GM13976 (cell line): ENCODE results near the gene TUBA4A.
"Not testable (repeated sequence)": the region's sequence is repeated elsewhere in the genome, so short reads cannot be mapped to it uniquely, and the experiment has no call there.

Experiments used
- DNase-seq: peaks from one replicate; pipeline ENCODE4 v3.0.0; 2012; ENCODE audit warnings: low spot score
- in situ Hi-C: fragments of 300-500 bp; cut with MboI; formaldehyde crosslinking; loops from one replicate; pipeline ENCODE4 v1.12.0; 2022; ENCODE audit warnings: low sequenced_read_pairs, mixed read lengths, inconsistent platforms; ENCODE audit not compliant: unreplicated experiment
- TF ChIP-seq, protein P1 (sequence below): IDR thresholded peaks from 2 replicates; pipeline ENCODE4 v1.5.1; 2012; ENCODE audit warnings: borderline replicate concordance, mild to moderate bottlenecking; ENCODE audit not compliant: insufficient read depth; ENCODE audit errors: extremely low read depth, missing control alignments, control extremely low read depth

TUBA4A gene

DNA sequence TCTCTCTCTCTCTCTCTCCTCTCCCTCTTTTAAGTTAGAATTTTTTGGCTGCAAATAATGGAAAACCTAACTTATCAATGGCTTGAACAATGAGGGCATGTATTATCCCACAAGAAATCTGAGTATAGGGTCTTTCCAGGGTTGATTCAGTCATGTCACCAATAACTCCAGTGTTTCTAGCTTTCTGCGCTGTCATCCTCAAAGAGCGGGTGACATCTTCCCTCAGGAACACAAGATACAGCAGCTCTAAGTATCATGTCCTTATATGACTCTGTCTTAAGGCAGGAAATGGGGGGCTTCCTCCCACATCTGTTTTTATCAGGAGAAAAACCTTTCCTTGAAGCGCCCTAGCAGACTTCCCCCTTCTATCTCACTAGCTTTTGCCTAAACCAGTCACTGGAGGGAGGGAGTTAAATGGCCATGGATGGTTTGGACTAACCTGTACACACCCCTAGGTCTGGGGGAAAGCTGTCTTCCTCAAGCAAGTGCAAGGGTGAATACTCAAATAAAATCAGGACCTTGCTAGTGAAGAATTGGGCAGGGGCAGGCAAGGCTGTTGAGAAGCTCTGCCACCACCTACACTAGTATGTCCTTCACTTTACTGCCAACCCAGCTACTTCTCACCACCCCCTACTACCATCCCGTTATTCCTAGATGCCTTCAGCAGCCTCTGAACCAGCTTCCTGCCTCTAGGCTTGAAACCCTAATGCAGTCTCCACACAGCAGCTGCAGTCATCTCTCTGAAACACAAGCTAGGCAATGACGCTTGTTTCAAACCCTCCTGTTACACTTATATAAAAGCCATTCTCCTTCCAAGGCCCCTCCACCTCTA is 7.5 kb upstream of the TUBA4A start:
- in situ Hi-C loops, result no loop called here
- DNase-seq, result no peak
- TF ChIP-seq, protein P1, sequence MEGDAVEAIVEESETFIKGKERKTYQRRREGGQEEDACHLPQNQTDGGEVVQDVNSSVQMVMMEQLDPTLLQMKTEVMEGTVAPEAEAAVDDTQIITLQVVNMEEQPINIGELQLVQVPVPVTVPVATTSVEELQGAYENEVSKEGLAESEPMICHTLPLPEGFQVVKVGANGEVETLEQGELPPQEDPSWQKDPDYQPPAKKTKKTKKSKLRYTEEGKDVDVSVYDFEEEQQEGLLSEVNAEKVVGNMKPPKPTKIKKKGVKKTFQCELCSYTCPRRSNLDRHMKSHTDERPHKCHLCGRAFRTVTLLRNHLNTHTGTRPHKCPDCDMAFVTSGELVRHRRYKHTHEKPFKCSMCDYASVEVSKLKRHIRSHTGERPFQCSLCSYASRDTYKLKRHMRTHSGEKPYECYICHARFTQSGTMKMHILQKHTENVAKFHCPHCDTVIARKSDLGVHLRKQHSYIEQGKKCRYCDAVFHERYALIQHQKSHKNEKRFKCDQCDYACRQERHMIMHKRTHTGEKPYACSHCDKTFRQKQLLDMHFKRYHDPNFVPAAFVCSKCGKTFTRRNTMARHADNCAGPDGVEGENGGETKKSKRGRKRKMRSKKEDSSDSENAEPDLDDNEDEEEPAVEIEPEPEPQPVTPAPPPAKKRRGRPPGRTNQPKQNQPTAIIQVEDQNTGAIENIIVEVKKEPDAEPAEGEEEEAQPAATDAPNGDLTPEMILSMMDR, result no peak

DNA sequence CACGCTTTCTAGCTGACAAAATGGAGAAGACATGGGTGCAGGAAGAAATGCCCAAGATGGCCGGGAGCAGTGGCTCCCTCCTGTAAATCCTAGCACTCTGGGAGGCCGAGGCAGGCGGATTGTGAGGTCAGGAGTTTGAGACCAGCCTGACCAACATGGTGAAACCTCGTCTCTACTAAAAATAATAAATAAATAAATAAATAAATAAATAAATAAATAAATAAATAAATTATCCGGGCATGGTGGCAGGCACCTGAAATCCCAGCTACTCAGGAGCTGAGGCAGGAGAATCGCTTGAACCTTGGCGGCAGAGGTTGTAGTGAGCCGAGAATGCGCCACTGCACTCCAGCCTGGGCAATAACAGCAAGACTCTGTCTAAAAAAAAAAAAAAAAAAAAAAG is 5.2 kb upstream of the TUBA4A start:
- DNase-seq, in situ Hi-C loops: not testable (repeated sequence)

DNA sequence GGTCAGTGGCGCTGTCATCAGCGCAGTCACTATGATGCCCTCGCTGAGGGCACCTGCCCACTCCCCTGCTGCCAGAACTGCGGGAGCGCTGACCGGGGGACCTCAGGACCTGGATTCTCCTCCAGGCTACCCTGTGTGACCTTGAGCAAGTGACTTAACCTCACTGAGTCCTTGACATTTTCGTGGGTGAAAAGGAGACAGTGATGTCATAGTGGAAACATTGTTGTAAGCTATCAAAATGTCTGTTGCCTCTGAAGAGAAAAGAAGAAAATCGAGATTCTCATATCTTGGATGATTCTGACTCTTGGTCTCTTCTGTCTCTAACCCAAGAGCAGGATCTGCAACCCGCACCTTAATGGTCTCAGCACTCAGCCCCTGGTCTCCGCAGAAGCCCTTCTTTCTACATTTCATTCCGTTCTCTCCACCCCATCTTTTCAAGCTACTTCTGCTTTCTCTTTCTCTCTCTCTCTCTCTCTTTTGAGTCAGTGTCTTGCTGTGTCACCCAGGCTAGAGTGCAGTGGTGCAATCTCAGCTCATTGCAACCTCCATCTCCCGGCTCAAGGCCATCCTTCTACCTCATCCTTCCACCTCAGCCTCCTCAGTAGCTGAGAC is 978 bp upstream of the TUBA4A start:
- TF ChIP-seq, protein P1, result no peak
- in situ Hi-C loops, result no loop called here
- peak; percentile 56 for DNase-seq

DNA sequence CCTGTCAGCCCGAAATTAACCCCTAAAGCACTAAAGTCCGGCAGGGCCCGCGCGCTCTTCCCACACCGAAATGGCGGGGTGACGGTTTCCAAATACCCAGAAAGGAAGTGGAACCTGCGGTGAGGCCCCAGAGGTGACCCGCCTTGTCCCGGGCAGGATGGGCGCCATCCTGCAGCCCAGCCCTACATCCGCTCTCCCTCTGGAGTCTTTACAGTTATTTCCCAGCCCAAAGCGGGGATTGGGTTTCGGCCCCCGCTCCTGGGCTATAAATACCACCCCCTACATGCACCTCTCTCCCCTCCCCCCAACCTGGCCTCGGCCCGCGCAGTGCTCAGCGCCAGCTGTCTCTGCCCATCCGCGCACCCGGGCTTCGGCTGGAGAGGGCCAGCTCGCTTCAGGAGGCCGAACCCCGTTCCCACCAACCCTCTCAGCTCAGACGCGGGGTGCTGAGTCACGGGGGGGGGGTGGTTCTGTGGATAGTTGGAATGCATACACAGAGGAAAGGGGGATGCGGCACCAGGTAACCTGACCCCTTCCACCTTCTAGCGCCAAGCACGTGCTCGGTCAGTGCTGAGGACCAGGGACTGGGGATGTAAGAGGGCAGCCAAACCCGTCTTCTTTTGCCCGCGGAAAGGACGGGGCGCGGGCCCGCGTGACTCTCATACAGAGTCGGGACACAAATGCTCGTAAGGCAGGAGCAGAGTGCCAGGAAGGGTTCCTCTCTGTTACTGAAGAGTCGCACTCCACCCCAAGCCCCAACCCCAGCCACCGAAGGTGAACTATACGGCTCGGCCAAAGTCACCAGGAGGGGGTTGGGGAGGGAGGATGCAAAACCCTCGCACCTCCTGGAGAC is 592 bp downstream of the TUBA4A start, which contains the start of gene TUBA4B:
TSS of gene TUBA4B (plus strand) at position 344 of the 853 bp plus-strand sequence. CDS start at position 509, 165 bp downstream.
- DNase-seq, result peak; percentile 62
- TF ChIP-seq, protein P1, result no peak
- in situ Hi-C loops, result no loop called here

DNA sequence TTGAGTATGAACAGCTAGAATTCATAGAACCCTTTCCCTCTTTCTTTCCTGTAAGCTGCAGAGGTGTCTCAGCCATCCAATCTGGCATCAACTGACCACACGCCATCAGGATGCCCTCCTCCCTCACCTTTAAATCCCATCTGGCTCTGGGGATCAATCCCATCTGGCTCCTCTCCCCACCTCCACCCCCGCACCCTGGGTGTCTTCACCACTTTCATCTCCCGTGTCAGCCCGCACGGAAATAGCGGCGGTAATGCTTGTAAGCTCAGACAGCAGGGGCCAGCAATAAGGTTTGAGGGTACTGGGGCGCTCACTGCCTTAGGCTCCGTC is 1.2 kb downstream of the TUBA4A start:
- TF ChIP-seq, protein P1, result no peak
- no peak for DNase-seq
- in situ Hi-C loops, result no loop called here

DNA sequence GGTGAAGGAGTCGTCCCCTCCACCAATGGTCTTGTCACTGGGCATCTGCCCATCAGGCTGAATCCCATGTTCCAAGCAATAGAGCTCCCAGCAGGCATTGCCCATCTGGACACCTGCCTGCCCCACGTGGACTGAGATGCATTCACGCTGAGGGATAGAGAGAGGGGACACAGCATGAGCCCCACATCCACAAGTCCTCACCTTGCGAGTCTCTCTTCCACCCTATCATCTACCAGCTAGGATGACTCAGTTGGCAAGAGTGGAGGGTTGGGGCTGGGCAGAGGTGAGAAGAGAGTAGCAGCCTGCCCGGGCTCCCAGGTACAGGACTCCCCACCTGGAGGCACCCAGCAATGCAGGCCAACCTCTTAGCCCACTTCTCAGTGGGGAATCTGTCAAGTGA is 1.6 kb downstream of the TUBA4A start:
- in situ Hi-C loops, result no loop called here
- TF ChIP-seq, protein P1, result no peak
- no peak for DNase-seq

DNA sequence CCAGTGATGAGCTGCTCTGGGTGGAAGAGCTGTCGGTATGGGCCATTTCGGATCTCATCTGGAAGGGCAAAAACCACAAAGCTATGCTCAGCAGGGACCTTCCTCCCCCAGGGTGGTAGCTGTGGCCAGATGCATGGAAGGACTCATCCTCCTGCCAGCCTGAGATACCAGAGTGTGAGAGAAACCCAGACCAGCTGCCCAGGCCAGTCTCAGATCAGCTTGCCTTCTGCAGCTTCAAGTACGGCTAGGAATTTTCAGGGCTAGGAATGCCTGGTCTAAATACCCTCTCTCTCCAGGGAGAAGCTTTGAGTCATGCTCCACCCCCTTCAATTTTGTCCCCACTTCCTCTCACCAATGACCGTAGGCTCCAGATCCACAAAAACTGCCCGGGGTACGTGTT is 2.1 kb downstream of the TUBA4A start:
- DNase-seq, result no peak
- in situ Hi-C loops, result no loop called here
- TF ChIP-seq, protein P1, result no peak
